Tibial nerve (tissue), 4 donors: ENCODE measurements around the gene NSDHL.

Experiments
- EP300 ChIP-seq, 2 donors: sonication (generic); formaldehyde crosslinking; IDR thresholded peaks; one replicate each; pipeline ENCODE4 v1.6.1; 2017; ENCODE audit warnings: antibody characterized with exemption in 2 of 2, mild to moderate bottlenecking in 1 of 2
- POLR2A ChIP-seq, 2 donors: fragments of 450-650 bp; IDR thresholded peaks; one replicate each; pipeline ENCODE4 v1.6.1; 2017; ENCODE audit warnings: antibody characterized with exemption in 2 of 2, mild to moderate bottlenecking in 2 of 2, moderate library complexity in 2 of 2
- TF ChIP-seq, protein P1 (sequence below), 5 experiments: fragments of 200-600 bp in 3 of 5; fragments of 450-650 bp in 2 of 5; sonication (generic) in 3 of 5; IDR thresholded peaks; one replicate each; pipeline ENCODE4 v1.5.1; 2016 to 2019; ENCODE audit warnings: antibody characterized with exemption in 5 of 5, mild to moderate bottlenecking in 3 of 5, moderate library complexity in 2 of 5

DNA sequence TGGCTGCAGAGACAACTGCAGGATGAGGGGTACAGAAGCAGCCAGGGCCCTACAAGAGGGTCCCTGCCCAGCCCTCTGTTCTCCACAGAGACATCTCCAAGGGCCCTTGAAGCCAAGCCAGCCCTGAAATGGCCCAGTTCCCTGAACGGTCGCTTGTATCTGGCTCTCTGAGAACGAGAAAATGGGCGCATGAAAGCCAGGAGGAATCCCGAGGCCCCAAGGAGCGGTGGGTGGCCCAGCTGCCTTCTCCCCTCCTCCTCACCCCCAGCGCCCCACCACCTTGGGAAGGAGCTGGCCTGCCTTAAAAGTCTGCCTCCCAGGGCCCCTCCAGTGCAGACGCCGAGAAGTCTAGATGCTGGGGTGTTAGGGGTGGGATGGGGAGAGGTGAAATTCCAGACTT, 72.7 kb downstream of the NSDHL start:
- TF ChIP-seq, protein P1, sequence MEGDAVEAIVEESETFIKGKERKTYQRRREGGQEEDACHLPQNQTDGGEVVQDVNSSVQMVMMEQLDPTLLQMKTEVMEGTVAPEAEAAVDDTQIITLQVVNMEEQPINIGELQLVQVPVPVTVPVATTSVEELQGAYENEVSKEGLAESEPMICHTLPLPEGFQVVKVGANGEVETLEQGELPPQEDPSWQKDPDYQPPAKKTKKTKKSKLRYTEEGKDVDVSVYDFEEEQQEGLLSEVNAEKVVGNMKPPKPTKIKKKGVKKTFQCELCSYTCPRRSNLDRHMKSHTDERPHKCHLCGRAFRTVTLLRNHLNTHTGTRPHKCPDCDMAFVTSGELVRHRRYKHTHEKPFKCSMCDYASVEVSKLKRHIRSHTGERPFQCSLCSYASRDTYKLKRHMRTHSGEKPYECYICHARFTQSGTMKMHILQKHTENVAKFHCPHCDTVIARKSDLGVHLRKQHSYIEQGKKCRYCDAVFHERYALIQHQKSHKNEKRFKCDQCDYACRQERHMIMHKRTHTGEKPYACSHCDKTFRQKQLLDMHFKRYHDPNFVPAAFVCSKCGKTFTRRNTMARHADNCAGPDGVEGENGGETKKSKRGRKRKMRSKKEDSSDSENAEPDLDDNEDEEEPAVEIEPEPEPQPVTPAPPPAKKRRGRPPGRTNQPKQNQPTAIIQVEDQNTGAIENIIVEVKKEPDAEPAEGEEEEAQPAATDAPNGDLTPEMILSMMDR (IDR thresholded peaks at IDR 0.05), result no peak
- TF ChIP-seq POLR2A (IDR thresholded peaks at IDR 0.05) (no peak), EP300 (IDR thresholded peaks at IDR 0.05) (no peak)
